NCI-H460 (cell line): ENCODE results near the gene MOBP. TPM values are rescaled to one million over a fixed set of nuclear protein-coding genes. Genes with fewer than 3 reads are reported as not detected.

Experiments
- DNase-seq: peaks from one replicate; pipeline ENCODE4 v3.0.0-alpha.2; 2016; ENCODE audit warnings: low read depth; ENCODE audit errors: extremely low read depth
- total RNA-seq: library from RNA; depleted of rRNA; stranded (reverse); fragments of >200 nt; shearing (Covaris generic); gene quantifications from 2 replicates; pipeline ENCODE4 v1.2.3, GENCODE V29; 2014

MOBP gene
- total RNA-seq, 1 experiment from 2014 or later: not detected

- DNase-seq: no peak
These were observed 23.5 kb downstream of the MOBP start for GRCh38 chr3:39491014-39491413.

DNA sequence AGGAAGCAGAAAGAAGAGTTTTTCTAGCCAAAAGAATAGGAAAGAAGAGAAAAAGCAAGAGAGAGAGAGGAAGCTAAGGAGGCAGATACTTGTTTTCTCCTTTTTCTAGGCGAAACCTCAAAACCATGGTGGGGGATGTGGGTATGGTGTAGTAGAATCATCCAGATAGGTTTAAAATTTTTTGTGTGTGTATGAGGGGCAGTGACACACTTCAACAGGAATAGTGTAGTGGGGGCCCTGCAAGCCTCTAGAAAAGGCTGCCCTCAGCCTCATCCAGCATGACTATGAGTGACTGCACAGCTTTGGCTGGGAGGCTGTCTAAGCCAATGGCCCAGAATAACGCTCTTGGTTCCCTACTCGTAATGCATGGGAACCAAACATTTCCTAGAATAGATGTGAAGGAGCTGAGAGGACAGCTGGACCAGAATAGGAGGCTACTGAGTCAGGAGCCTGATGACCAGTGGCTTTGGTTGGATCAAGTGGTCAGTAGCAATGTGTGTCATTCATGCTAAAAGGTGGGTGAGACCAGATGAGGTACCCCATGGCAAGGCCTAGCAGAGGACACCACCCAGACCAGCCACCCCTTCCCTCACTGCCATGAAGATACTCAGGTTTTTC, 24.4 kb downstream of the MOBP start:
- DNase-seq: no peak

DNA sequence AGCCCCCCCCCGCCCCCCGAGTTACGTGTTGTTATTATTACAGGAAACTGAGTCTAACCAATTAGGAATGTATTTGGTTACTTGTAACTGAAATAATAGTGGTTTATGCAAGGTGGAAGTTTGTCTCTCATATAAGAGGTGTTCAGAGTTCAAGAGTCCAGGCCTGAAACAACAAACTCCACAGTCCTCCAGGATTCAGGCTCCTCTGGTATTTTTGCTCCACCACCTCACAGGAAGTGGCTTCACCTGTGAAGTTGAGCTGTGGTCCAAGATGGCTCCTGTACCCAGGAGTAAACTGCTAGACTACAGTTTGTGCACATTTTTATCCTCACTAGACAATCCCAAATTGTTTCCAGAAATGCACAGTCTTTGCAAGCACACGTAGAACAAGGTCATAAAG, 27.3 kb downstream of the MOBP start:
- no peak for DNase-seq

DNA sequence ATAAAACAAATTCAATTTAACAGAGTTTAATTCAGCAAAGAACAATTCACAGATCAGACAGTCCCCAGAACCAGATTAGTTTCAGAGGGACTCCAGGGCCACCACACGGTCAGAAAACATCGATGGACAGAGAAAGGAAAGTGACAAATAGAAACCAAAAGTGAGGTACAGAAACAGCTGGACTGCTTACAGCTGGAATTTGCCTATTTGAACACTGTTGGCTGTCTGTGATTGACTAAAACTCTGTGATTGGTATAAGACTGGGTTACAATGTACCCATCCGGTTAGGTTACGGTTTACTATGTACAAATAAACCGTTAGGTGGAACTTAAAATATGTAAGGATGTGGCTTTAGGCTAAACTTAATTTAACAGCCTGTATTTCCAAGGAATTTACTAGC, 30.3 kb downstream of the MOBP start:
- DNase-seq: no peak

GRCh38 chr3:39499651-39500273, 32.3 kb downstream of the MOBP start:
- DNase-seq: no peak

GRCh38 chr3:39501059-39501458, 33.6 kb downstream of the MOBP start:
- DNase-seq: no peak

DNA sequence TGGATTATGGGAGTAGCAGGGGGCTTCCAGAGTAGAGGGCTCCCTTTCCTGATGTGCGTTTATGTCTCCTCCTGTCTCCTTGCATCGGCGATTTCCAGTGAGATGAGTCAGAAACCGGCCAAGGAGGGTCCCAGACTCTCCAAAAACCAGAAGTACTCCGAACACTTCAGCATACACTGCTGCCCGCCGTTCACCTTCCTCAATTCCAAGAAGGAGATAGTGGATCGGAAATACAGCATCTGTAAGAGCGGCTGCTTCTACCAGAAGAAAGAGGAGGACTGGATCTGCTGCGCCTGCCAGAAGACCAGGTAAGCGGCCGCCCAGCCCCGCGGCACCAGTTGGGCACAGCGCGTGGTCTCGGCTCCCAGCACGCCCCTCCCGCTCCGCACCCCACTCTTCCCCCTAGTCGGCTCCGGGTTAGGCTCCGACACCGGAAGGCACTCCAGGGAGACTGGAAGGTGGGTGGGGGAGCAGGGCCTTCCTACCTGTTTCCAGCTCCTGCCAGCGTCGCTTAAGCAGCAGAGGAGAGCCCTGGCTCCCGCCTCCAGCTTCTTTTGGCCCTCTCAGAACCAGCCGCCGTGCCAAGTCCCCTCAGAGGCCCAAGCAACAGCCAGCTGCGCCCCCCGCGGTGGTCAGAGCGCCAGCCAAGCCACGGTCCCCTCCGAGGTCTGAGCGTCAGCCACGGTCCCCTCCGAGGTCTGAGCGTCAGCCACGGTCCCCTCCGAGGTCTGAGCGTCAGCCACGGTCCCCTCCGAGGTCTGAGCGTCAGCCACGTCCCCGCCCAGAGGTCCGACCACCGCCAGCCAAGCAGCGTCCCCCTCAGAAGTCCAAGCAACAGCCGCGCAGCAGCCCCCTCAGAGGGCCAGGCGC, 34.7 kb downstream of the MOBP start:
- no peak for DNase-seq

GRCh38 chr3:39502838-39503145, 35.3 kb downstream of the MOBP start:
- DNase-seq: no peak

- DNase-seq: no peak
These were observed 38.6 kb downstream of the MOBP start for GRCh38 chr3:39505866-39506742.

GRCh38 chr3:39506863-39507262, 39.4 kb downstream of the MOBP start:
- no peak for DNase-seq

- DNase-seq: no peak
These were observed 46.4 kb downstream of the MOBP start for GRCh38 chr3:39513791-39514369.

- DNase-seq: no peak
These were observed 48.4 kb downstream of the MOBP start for GRCh38 chr3:39515681-39516441.

GRCh38 chr3:39519103-39519502, 51.6 kb downstream of the MOBP start:
- DNase-seq: no peak

DNA sequence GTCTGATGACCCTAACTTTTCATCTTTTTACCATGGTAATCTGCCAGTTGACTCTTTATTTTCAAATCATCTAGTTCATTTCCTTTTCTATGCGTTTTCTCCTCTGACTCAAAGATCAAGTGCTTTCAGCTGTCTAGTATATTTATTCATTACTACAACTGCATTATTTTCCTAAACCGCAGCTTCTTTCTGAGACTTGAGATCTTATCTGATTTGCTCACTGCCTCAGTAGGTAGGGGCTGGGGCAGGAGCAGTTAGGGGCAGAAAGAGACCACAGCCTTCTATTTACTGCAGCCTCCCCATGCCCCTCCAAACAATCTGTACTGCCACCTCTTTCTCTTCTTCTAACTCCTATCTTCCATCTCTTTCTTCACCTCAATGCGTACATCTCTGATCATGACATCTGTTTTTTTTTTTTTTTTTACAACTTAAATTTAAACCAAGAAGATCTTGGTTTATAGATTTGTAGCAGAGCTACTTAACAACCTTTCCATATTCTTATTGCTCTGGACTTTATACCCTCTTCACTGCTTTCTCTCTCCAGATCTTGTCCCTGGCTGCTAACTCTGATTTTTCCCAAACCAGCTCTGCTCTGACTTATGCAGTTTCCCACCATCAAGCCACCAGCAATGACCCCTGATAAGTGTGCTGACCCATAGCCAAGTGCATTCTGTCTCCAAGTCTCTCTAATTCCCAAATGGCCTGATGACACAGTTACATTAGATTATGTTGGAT, 52.2 kb downstream of the MOBP start:
- DNase-seq: no peak

DNA sequence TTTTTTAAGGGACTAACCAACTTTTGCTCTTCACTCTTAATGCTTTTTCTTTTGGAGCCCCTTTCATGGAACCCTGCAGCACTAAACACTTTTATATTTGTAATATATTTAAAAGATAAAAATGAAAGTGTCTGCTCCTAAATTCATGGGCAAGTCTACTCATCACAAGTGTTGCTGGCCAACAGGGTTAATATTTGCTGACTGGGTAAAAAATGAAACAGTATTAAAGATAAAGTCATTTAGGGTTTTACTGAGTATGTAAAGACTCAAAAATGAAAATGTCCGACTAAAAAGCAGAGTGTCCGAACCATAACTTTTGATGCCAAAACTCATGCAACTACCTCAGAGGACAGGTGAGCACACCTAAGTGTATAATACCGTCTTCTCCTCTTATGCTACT, 54.0 kb downstream of the MOBP start:
- DNase-seq: no peak

- no peak for DNase-seq
These were observed 56.6 kb downstream of the MOBP start for GRCh38 chr3:39524107-39524506.

- no peak for DNase-seq
These were observed 61.4 kb downstream of the MOBP start for GRCh38 chr3:39528844-39529243.

DNA sequence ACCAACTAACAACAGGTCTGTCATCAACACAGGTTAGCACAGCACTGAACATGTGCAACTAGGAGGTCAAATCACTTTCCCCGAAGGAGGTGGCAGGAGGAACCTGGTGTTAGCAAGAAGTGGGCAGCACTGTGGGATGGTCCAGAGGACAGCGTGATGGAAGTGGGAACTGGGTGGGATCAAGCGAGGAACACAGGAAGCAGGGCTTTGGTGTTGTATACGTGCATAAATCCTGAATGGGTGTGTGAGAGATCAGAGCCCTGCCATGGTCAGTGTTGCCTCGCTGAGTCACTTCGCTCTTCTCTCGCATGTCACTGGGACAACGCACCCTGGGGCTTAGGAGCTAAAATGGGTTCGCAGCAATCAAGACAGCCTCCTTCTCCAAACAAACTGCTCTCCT, 62.1 kb downstream of the MOBP start:
- peak; percentile 27 for DNase-seq

DNA sequence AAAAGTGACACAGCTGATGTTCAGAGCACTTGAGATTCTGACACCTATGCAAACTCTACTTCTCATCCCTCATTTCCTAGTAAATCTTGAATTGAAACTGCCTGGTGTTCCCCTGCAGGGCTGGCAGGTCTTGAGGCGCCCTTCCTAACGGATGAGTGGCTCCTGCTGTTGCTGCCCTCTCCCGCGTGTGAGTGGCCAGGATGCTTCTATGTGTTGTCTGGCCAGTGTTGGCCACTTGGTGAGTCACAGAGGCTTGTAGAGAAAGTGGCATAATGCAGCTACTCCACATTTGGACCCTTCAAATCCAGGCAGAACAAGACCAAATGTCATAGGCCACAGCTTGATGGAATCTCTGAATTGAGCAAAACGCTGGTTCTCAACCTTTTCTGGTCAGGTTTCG, 63.6 kb downstream of the MOBP start:
- no peak for DNase-seq
